K562 (cell line): ENCODE measurements around the gene CEP43. TPM values are rescaled to one million over a fixed set of nuclear protein-coding genes. Genes with fewer than 3 reads are reported as not detected.
A peak's percentile ranks its signal among the peaks of the same experiment; 100 is the strongest.

Source experiments
- CBX1 ChIP-seq: sonication (generic); IDR thresholded peaks from 2 replicates; pipeline ENCODE4 v1.6.1; 2016; ENCODE audit warnings: antibody characterized with exemption, low read depth, mild to moderate bottlenecking
- CCAR2 ChIP-seq: fragments of 200-400 bp; formaldehyde crosslinking; IDR thresholded peaks from 2 replicates; pipeline ENCODE4 v1.6.1; 2017; ENCODE audit warnings: mild to moderate bottlenecking, low read depth, low read length
- CTBP1 ChIP-seq: fragments of 450-650 bp; IDR thresholded peaks from 2 replicates; pipeline ENCODE4 v1.6.1; 2016; ENCODE audit warnings: borderline replicate concordance
- DPF2 ChIP-seq: fragments of 450-650 bp; IDR thresholded peaks from 2 replicates; pipeline ENCODE4 v1.6.1; 2016
- ESRRA ChIP-seq: fragments of 450-650 bp; IDR thresholded peaks from 2 replicates; pipeline ENCODE4 v1.6.1; 2014; ENCODE audit warnings: low read depth, mild to moderate bottlenecking, moderate library complexity, borderline replicate concordance
- FOXP1 ChIP-seq: sonication (generic); formaldehyde crosslinking; IDR thresholded peaks from 2 replicates; pipeline ENCODE4 v1.8.0; 2022; ENCODE audit warnings: mild to moderate bottlenecking, missing genetic modification reagents
- HCFC1 ChIP-seq: IDR thresholded peaks from 2 replicates; pipeline ENCODE4 v1.6.1; 2012; ENCODE audit warnings: low read depth, low read length, improper control_type of control experiment
- HDAC1 ChIP-seq, 2 experiments: fragments of 450-650 bp; IDR thresholded peaks; 2 replicates each; pipeline ENCODE4 v1.6.1; 2016 to 2017; ENCODE audit warnings: inconsistent platforms in 1 of 2, mild to moderate bottlenecking in 1 of 2, moderate library complexity in 1 of 2
- POLR2G ChIP-seq: fragments of 200-400 bp; formaldehyde crosslinking; IDR thresholded peaks from 2 replicates; pipeline ENCODE4 v1.6.1; 2017; ENCODE audit warnings: low read depth, mild to moderate bottlenecking, antibody characterized with exemption, low read length, moderate library complexity
- SMARCE1 ChIP-seq: fragments of 450-650 bp; IDR thresholded peaks from 2 replicates; pipeline ENCODE4 v1.7.1; 2016; ENCODE audit warnings: mild to moderate bottlenecking
- SNRNP70 ChIP-seq: fragments of 200-400 bp; formaldehyde crosslinking; optimal IDR thresholded peaks from 2 replicates; pipeline ENCODE3; 2017; ENCODE audit warnings: low read depth, low read length
- TEAD4 ChIP-seq, 2 experiments: sonication (generic) in 1 of 2; formaldehyde crosslinking in 1 of 2; IDR thresholded peaks; 2 replicates each; pipeline versions ENCODE4 v1.6.1 to v1.8.0; 2012 to 2022; ENCODE audit warnings: borderline replicate concordance in 1 of 2, inconsistent platforms in 1 of 2, low read length in 1 of 2, mild to moderate bottlenecking in 1 of 2, missing genetic modification reagents in 1 of 2
- ZNF197 ChIP-seq: fragments of 200-800 bp; sonication (Bioruptor generic); IDR thresholded peaks from 2 replicates; pipeline ENCODE4 v1.6.1; 2016; ENCODE audit warnings: low read depth, missing genetic modification characterization, missing compliant biosample characterization
- polyA plus RNA-seq, 8 experiments: library from polyadenylated mRNA; depleted of rRNA in 4 of 8; stranded (reverse) in 5 of 8; unstranded in 3 of 8; fragments of >200 nt; fragmentation: Nextera tagmentation in 2 of 8; fragmentation: Illumina TruSeq in 1 of 8; extraction: Ambion mirVana in 2 of 8; extraction: Trizol in 1 of 8; gene quantifications; 2 replicates each; pipeline versions ENCODE4 v1.2.1 to v1.2.3, GENCODE V29; 2011 to 2014; ENCODE audit warnings: inconsistent platforms in 1 of 8, missing spikeins in 1 of 8
- total RNA-seq, 7 experiments: library from RNA; depleted of rRNA in 6 of 7; stranded (reverse); fragments of >200 nt in 6 of 7; fragmentation: Illumina TruSeq in 2 of 7; extraction: Trizol in 2 of 7; gene quantifications; 2 replicates each; pipeline versions ENCODE4 v1.2.1 to v1.2.3, GENCODE V29; 2011 to 2021; ENCODE audit warnings: low replicate concordance in 1 of 7
- TF ChIP-seq, protein P1 (sequence below): fragments of 250-450 bp; sonication (Bioruptor Pico); IDR thresholded peaks from 2 replicates; pipeline ENCODE4 v1.5.0; 2021
- TF ChIP-seq, protein P2 (sequence below): fragments of 450-650 bp; IDR thresholded peaks from 2 replicates; pipeline ENCODE4 v1.6.1; 2017; ENCODE audit warnings: antibody characterized with exemption
- TF ChIP-seq, protein P3 (sequence below), 2 experiments: IDR thresholded peaks; 2 replicates each; pipeline ENCODE4 v1.6.1; 2011; ENCODE audit warnings: borderline replicate concordance in 1 of 2, control low read depth in 1 of 2, low read depth in 1 of 2, low read length in 1 of 2, mild to moderate bottlenecking in 1 of 2, mixed read lengths in 1 of 2, moderate library complexity in 1 of 2; ENCODE audit not compliant: insufficient read depth in 1 of 2, insufficient read length in 1 of 2, poor library complexity in 1 of 2, severe bottlenecking in 1 of 2; ENCODE audit errors: extremely low read depth in 1 of 2
- TF ChIP-seq, protein P4 (sequence below), 3 experiments: fragments of 200-800 bp in 1 of 3; fragments of 250-450 bp in 1 of 3; fragments of 450-650 bp in 1 of 3; sonication (Bioruptor Pico) in 1 of 3; sonication (Bioruptor generic) in 1 of 3; formaldehyde crosslinking in 1 of 3; IDR thresholded peaks; 2 replicates each; pipeline versions ENCODE4 v1.6.1 to v1.8.0; 2016 to 2022; ENCODE audit warnings: mild to moderate bottlenecking in 2 of 3, missing genetic modification characterization in 2 of 3, missing compliant biosample characterization in 1 of 3, moderate library complexity in 1 of 3

Gene CEP43
- total and polyA plus RNA-seq, 9 of the 15 experiments (the other 6 are each of a cell fraction or from before 2014, with no cell fraction given) = 15.2 to 55.7 (median 47.4) TPM

DNA sequence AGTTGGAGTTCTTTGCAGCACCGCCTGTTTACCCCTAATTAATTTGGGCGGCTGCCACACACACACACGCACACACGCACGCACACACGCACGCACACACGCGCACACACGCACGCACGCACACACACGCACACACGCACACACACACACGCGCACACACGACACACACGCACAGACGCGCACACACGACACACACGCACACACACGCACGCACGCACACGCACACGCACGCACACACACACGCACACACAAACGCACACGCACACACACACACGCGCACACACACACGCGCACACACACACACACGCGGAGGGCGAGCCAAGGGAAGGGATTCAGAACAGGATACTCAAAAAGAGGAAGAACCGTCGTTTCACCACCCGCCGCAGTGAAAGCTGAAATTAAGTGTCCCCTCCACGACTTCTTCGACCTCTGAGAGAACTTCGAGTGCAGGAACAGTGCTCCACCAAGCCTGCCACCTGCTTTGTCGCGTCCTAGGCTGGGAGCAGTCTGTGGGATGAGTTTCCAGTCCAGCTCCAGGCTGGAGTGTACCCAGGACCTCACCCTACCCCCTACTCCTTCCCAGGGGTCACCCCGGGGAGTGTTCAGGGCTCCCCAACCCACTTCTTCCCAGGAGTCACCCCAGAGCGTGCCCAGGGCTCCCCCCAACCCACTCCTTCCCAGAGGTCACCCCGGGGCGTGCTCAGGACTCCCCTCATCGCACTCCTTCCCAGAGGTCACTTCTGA lies 43.9 kb upstream of the CEP43 start (continued):
- TF ChIP-seq HDAC1 (IDR thresholded peaks at IDR 0.05) = peak in 1 of 2 experiments; percentile 51; a peak in 1 of 4 replicates
- peak; percentile 18; the same call in 1 of the 2 replicates for TF ChIP-seq DPF2
- TF ChIP-seq ZNF197 = peak; percentile 85; the same call in 1 of the 2 replicates
- no peak for TF ChIP-seq HCFC1
- peak; percentile 31; the same call in 1 of the 2 replicates for TF ChIP-seq POLR2G
- TF ChIP-seq CTBP1 = 0 out of 2 replicates have a peak, but pooled peaks have one; percentile 15
- TF ChIP-seq CBX1 = no peak
- TF ChIP-seq CCAR2 = no peak
- TF ChIP-seq ESRRA = peak; percentile 71; the same call in 1 of the 2 replicates
- TF ChIP-seq SMARCE1 = peak; percentile 28; the same call in 1 of the 2 replicates
- TF ChIP-seq, protein P1, sequence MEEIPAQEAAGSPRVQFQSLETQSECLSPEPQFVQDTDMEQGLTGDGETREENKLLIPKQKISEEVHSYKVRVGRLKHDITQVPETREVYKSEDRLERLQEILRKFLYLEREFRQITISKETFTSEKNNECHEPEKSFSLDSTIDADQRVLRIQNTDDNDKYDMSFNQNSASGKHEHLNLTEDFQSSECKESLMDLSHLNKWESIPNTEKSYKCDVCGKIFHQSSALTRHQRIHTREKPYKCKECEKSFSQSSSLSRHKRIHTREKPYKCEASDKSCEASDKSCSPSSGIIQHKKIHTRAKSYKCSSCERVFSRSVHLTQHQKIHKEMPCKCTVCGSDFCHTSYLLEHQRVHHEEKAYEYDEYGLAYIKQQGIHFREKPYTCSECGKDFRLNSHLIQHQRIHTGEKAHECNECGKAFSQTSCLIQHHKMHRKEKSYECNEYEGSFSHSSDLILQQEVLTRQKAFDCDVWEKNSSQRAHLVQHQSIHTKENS (CRISPR knock-in tag) = no peak
- peak; percentile 47 for TF ChIP-seq FOXP1 (CRISPR knock-in tag)
- TF ChIP-seq, protein P2, sequence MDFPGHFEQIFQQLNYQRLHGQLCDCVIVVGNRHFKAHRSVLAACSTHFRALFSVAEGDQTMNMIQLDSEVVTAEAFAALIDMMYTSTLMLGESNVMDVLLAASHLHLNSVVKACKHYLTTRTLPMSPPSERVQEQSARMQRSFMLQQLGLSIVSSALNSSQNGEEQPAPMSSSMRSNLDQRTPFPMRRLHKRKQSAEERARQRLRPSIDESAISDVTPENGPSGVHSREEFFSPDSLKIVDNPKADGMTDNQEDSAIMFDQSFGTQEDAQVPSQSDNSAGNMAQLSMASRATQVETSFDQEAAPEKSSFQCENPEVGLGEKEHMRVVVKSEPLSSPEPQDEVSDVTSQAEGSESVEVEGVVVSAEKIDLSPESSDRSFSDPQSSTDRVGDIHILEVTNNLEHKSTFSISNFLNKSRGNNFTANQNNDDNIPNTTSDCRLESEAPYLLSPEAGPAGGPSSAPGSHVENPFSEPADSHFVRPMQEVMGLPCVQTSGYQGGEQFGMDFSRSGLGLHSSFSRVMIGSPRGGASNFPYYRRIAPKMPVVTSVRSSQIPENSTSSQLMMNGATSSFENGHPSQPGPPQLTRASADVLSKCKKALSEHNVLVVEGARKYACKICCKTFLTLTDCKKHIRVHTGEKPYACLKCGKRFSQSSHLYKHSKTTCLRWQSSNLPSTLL = peak; percentile 28; the same call in 1 of the 2 replicates
- TF ChIP-seq, protein P3, sequence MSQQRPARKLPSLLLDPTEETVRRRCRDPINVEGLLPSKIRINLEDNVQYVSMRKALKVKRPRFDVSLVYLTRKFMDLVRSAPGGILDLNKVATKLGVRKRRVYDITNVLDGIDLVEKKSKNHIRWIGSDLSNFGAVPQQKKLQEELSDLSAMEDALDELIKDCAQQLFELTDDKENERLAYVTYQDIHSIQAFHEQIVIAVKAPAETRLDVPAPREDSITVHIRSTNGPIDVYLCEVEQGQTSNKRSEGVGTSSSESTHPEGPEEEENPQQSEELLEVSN (IDR thresholded peaks at IDR 0.05; ENCODE audit: borderline replicate concordance in 1 of 2, extremely low read depth in 1 of 2, insufficient read depth in 1 of 2, insufficient read length in 1 of 2, low read depth in 1 of 2, low read length in 1 of 2, poor library complexity in 1 of 2, severe bottlenecking in 1 of 2) = peak; percentile 28 to 67
- no peak; the same call in 1 of the 2 replicates for TF ChIP-seq TEAD4 (IDR thresholded peaks at IDR 0.05; ENCODE audit: low read length)
- no peak for TF ChIP-seq TEAD4 (CRISPR knock-in tag; IDR thresholded peaks at IDR 0.05; ENCODE audit: borderline replicate concordance)
- TF ChIP-seq, protein P4, sequence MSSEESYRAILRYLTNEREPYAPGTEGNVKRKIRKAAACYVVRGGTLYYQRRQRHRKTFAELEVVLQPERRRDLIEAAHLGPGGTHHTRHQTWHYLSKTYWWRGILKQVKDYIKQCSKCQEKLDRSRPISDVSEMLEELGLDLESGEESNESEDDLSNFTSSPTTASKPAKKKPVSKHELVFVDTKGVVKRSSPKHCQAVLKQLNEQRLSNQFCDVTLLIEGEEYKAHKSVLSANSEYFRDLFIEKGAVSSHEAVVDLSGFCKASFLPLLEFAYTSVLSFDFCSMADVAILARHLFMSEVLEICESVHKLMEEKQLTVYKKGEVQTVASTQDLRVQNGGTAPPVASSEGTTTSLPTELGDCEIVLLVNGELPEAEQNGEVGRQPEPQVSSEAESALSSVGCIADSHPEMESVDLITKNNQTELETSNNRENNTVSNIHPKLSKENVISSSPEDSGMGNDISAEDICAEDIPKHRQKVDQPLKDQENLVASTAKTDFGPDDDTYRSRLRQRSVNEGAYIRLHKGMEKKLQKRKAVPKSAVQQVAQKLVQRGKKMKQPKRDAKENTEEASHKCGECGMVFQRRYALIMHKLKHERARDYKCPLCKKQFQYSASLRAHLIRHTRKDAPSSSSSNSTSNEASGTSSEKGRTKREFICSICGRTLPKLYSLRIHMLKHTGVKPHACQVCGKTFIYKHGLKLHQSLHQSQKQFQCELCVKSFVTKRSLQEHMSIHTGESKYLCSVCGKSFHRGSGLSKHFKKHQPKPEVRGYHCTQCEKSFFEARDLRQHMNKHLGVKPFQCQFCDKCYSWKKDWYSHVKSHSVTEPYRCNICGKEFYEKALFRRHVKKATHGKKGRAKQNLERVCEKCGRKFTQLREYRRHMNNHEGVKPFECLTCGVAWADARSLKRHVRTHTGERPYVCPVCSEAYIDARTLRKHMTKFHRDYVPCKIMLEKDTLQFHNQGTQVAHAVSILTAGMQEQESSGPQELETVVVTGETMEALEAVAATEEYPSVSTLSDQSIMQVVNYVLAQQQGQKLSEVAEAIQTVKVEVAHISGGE (CRISPR knock-in tag; IDR thresholded peaks at IDR 0.05) = peak in 1 of 3 experiments; percentile 64; a peak in 2 of 6 replicates
- TF ChIP-seq SNRNP70 = no peak
